Measurements from ENCODE around the gene NRL.
"Not testable (repeated sequence)": the region's sequence is repeated elsewhere in the genome, so short reads cannot be mapped to it uniquely, and the experiment has no call there.

Gene NRL

DNA sequence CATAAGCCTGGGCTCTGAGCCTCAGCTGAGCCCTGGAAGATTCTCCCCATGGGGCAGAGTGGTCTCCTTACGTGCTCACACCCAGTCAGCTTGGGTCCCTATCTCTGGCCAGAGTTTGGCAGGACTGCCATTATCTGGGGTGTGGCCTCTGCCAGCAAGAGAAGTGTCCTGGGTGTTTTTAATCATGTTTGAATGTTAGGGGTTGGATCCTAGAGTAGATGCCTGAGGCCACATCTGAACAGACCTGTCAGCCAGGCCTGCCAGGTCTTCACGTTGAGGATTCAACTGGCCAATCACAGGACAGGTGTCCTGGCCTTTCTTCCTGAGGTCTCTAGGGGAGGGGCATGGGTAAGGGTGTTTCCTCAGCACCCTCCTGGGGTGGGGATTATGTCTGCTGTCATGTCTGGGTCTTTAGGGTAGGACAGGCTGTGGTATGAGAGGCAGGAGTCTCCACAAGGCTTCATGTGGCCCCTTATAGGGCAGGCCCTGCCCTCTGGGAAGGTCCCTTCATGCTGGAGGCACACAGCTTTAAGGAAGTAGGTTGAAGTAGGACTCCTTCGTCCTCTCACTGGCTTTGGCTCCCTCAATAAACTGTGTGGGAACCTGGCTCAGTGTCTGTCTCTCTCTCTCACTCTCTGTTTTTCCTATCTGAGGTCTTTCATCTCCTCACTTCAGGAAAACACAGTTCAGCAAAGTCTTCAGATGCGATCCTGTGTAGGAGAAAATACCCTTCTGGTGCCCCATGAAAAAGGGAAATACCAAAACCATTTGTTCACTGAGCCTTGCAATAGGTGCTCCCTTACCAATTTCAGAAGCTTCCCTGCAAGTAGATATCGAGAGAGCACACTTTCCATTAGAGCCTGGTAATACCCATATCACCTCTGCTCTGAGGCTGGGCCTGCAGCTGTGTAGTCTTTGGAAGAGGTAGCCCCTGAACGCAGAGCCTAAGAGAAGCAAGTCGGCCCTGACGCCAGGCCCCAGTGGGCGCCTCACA lies 9.0 kb upstream of the NRL start:
- DNase-seq, result no peak

DNA sequence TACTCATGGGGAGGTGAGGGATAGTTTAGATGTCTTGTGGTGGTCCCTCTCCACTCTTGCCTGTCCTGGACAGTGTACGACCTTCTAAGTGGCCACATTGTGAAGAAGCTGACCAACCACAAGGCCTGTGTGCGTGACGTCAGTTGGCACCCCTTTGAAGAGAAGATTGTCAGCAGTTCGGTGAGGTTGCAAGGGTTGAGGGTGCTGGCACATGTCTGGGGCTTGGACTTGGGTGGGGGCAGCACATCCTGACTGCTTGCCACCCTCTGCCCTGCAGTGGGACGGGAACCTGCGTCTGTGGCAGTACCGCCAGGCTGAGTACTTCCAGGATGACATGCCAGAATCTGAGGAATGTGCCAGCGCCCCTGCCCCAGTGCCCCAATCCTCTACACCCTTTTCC lies 8.1 kb upstream of the NRL start:
- no peak for DNase-seq

GRCh38 chr14:24122416-24122815 lies 7.7 kb upstream of the NRL start:
- DNase-seq, result no peak

- DNase-seq, result no peak
Measured at GRCh38 chr14:24121210-24121609, 6.5 kb upstream of the NRL start.

GRCh38 chr14:24119691-24120090 lies 4.9 kb upstream of the NRL start:
- DNase-seq, result no peak

DNA sequence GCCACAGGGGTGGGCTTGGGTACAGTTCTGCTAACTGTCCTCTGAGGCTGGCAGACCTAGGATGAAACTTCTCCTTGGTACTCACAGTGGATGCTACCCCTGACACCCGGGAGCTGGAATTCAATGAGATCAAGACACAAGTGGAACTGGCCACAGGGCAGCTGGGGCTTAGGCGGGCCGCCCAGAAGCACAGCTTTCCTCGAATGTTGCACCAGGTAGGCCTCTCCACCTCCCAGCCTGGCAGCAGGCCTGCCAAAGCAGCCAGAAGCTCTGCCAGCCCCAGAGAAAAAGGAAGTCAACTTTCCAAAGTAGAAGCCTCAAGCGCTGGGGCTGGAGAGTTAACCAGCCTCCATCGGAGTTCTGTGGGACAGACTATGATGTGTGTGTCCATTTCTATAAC lies 2.4 kb upstream of the NRL start:
- DNase-seq, result no peak

DNA sequence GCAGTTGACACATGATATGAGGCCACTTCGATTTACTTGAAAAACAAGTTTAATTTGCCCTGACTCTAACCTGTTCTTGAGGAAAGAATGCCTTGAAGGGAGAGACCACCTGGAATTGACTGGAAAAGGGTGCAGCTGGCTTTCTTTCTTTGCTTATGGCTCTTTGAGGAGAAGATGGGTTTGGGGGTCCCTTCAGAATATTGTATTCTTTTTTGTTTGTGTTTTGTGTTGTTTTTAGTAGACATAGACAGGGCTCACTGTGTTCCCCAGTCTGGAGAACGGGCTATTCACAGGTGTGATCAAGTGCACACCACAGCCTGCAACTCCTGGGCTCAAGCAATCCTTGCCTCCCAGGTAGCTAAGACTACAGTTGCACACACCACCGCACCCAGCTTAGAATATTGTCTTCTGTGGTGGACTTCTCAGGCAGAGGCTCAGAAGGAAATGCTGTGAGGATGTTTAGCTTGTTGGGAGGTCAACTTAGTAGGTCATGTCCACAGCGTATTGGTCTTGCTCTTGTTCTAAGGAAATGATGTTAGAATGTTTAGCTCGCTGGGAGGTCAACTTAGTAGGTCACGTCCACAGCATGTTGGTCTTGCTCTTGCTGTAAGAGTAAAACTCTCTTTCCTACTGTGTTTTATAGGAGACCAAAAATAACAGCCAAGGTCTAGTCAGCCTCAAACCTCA lies 1.5 kb upstream of the NRL start:
- DNase-seq, result no peak

DNA sequence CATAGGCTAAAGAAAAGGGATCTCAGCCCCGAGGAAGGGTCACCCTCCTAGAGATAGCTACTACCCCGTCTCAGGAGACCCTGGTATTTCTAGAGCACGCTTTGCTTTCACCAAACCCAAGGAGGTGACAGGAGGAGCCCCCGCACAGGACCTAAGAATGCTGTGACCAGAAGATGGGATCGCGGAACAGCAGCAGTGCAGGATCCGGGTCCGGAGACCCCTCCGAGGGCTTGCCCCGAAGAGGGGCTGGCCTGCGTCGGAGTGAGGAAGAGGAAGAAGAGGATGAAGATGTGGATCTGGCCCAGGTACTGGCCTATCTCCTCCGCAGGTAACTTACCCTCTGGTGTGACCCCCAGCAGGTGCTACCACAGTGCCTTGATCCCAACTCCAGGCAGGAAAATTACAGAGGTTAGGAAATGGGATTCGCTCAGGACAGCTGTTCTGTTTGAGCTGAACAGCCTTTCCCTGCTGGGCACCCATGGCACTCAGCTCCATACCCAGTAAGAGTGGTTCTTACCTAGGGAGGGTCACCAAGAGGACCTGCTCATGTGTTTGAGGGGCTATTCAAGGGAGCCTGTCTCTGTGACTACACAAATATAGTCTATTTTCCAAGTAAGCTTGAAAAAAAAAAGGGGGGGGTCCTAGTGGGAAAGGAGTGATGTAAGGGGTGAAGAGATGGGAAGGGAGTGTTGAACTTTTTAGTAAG lies 826 bp upstream of the NRL start:
- DNase-seq, result no peak

DNA sequence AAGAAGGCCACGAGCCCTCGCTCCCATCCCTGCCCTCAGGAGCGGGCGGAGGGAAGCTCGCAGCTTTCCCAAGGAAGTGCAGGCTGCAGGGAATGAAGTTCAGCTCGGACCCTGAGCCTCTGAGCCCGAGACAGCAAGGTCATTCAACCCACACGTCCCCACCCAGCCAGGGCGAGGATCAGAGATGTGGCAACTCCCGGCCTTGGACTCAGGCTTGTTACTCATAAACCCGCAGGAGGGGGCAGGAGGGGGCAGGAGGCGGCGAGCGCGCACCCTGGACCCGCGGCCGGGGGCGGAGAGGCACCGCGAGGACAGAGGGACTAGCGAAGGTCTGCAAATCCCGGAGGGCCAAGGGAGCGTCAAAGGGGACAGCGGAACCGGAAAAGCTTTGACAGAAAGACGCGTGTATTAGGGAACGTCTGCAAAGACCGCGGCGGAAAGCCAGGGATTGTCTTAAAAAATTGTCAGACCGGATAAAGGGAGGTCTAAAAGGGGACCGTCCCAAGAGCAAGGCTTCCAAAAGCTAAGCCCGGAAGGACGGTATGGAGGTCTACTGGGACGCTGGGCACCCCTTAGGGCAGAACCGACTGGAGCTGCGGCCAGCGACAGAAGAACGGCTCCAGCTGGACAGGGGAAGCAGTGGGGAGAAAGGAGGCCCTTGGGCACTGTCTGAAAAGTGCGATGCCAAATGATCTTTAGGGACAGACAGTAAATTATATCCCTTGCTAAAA lies 783 bp downstream of the NRL start:
- peak; percentile 90 to 93 for DNase-seq

GRCh38 chr14:24113379-24113800 lies 1.4 kb downstream of the NRL start:
- peak in 1 of 2 donors; percentile 1 for DNase-seq

DNA sequence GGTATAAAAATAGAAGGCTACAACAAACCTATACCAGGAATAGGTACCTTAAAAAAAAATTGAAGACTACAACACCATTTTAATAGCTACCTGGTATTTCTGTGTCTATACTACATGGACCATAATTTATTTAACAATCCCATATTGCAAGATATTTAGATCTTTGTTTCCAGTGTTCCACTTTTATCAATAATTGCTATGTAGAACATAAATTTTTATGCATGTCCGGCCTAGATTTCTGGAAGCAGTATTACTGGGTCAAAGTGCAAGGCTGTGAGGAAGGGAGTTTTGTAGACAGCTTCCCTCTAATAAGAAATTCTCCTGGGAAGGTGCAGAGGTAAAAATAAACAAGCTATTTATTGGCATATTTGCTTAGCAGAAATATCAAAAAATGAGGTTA lies 4.2 kb downstream of the NRL start:
- no peak for DNase-seq

DNA sequence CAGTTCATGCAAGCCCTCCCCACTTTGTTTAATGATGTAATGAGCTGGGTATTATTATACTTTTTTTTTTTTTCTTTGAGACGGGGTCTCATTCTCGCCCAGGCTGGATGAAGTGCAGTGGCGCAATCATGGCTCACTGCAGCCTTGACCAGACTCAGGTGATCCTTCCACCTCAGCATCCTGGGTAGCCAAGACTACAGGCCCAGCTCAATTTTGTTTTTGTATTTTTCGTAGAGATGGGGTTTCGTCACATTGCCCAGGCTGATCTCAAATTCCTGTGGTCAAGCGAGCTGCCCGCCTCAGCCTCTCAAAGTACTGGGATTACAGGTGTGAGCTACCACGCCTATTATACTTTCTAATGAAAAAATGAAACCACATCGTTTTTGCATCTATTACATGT lies 4.7 kb downstream of the NRL start:
- DNase-seq, result no peak

- no peak for DNase-seq
Measured at GRCh38 chr14:24108336-24108874, 6.3 kb downstream of the NRL start.

DNA sequence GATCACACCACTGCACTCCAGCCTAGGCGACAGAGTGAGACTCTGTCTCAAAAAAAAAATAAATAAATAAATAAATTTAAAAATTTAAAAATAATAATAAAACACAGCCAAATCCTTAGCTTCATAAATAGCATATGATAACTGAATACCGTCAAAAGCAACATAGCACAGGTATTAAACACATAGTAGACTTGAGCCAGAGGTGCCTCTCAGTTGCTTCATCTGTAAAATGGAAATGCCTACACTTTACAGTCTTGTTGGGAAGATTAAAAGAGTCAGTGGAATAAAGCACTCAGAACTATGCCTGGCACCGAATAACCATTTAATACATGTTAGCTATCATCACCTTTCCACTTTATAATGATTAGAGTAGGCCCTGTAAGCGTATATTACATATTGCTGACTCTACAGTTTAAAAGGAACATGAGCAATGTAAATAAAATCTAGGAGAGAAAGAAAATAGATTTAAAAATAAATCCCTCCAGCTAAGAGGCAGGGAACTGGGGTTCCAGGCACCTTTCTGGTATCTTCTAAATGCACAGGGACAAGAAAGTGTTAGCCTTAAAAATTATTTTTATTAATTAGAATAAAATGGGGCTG lies 8.0 kb downstream of the NRL start:
- no peak for DNase-seq

GRCh38 chr14:24105609-24106239 lies 9.0 kb downstream of the NRL start:
- not testable (repeated sequence) for DNase-seq

DNA sequence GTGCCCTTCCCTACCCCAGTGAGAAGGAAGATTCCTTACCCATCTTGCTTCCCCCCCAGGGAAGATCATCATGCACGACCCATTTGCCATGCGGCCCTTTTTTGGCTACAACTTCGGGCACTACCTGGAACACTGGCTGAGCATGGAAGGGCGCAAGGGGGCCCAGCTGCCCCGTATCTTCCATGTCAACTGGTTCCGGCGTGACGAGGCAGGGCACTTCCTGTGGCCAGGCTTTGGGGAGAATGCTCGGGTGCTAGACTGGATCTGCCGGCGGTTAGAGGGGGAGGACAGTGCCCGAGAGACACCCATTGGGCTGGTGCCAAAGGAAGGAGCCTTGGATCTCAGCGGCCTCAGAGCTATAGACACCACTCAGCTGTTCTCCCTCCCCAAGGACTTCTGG lies 11.3 kb downstream of the NRL start:
- DNase-seq, result no peak

DNA sequence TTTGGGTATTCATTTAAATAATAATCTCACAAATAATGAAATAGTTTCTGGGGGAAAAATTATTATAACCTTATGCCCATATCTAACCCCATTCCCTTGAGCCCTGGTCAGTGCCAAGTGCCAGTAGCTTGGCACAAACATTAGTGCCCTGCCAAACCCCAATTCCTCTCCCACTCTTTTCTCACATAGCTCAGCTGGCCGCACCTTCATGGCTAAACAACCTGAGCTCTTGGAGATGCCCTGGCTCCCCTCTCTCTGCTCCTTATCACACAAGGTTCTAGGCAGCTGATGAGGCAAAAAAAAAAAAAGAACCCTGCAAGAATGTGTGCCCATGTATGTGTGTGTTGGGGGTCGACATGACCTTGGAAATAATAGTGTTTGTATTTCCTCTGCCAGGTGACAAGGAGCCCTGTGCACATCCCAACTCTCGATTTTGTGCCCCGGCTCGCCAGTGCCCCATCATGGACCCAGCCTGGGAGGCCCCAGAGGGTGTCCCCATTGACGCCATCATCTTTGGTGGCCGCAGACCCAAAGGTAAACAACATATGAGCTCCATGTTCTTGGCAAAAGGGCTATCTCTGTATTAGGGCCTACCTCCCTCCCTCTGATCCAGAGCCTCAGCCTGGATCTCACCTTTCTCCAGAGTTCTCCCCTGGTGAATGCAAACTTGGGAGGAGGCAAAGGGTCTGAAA lies 12.2 kb downstream of the NRL start:
- DNase-seq, result no peak

DNA sequence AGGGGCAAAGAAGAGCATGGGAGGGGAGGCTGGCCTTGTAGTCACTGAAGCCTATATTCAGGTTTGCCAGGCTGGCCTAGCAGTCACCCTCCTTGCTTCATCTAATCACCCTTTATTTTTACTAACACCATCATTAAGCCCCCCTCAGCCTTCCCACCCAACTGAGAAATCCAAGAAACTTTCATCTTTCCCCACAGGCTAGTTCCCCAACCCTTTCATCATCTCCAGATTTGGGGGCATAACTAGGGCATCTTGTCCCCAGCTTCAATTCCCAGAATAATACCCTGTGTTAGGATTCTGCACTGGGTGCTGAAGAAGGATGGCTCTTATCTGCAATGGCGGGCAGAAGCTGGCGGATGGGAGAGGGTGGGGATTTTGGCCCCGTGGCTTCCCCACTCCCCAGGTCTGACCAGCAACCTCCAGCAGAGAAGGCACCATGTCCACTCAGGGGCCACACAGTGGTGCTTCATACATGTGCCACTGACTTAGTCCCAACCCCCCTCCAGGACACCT lies 13.7 kb downstream of the NRL start:
- no peak for DNase-seq

DNA sequence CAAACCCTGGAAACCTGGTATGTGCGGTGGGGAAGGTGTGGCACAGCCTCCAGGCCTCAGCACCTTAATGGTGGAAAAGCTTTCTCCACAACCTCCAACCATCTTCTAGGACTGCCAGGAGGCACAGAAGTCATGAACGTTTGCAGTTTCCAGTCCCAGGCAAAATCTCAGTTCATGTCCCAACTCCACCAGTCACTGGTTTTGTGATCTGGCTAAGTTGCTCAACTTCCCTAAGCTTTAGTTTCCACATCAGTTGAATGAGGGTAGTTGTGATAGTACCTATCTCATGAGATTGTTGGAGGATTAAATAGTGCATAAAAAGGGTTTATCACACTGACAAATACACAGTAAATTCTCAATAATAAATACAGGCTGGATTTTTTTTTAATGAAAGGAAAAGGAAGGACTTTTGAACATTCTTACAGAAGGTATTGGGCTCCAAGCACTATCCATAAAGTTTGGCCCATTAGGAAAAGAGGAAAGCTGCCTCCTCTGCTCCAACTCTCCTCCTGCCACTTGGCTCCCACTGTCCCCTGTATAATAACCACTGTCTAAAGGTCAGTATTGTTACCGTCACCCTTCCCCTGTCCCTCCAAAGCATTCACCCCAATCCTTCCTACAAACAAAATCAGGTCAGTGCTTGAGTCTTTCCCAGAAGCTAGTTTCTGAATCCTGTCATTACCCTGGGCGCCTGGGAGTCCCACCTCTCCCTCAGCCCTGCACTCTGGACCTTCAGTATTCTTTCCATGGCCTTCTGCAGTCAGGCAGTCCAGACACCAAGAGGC lies 14.4 kb downstream of the NRL start:
- no peak for DNase-seq

Data from bone marrow (tissue), 2 donors.